ENCODE data around the gene GLRX5.

DNA sequence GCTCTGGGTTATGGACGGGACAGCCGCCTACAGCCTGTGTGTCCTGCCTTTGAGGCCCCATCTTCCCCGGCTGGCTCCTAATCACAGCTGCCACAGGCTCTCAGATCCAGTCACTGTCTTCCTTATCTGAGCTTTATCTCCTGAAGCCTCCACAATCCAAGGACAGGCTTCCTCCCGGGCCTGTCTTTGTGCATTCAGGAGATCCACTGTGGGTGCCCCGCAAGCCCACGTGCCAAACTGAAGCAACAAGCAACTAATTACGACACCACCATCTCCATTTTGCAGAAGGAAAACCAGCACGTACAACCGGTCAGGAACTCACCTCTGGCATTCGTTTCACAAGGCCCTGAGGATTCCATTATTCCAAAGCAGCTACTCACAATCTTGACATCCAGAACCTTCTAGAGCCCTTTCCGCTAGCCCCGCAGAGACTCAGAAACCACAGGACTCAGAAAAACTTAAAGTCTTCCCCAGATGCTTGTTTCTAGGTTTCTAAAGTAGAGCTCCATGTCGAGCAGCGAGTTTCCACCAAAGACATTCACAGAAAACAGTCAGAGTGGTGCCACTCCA, 32.4 kb upstream of the GLRX5 start:
- TF ChIP-seq, protein P1, sequence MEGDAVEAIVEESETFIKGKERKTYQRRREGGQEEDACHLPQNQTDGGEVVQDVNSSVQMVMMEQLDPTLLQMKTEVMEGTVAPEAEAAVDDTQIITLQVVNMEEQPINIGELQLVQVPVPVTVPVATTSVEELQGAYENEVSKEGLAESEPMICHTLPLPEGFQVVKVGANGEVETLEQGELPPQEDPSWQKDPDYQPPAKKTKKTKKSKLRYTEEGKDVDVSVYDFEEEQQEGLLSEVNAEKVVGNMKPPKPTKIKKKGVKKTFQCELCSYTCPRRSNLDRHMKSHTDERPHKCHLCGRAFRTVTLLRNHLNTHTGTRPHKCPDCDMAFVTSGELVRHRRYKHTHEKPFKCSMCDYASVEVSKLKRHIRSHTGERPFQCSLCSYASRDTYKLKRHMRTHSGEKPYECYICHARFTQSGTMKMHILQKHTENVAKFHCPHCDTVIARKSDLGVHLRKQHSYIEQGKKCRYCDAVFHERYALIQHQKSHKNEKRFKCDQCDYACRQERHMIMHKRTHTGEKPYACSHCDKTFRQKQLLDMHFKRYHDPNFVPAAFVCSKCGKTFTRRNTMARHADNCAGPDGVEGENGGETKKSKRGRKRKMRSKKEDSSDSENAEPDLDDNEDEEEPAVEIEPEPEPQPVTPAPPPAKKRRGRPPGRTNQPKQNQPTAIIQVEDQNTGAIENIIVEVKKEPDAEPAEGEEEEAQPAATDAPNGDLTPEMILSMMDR (IDR thresholded peaks at IDR 0.05 in 4 of 5, conservative IDR thresholded peaks at IDR 0.05 in 1 of 5), result no peak
- TF ChIP-seq POLR2A (IDR thresholded peaks at IDR 0.05), result no peak

All from gastrocnemius medialis (tissue), 4 donors.